Sigmoid colon (tissue), 4 donors: ENCODE data around the gene PTTG2.

Experiments
- CTCF ChIP-seq, 4 experiments: fragments of 450-650 bp in 3 of 4; fragments of 200-600 bp in 1 of 4; IDR thresholded peaks; one replicate each; pipeline ENCODE4 v1.5.1; 2016 to 2019; ENCODE audit warnings: antibody characterized with exemption in 4 of 4, mild to moderate bottlenecking in 3 of 4, moderate library complexity in 2 of 4
- EP300 ChIP-seq, 4 donors: sonication (generic); formaldehyde crosslinking; IDR thresholded peaks; one replicate each; pipeline ENCODE4 v1.6.1; 2017; ENCODE audit warnings: antibody characterized with exemption in 4 of 4
- POLR2A ChIP-seq, 2 donors: fragments of 450-650 bp; IDR thresholded peaks; one replicate each; pipeline ENCODE4 v1.6.1; 2016; ENCODE audit warnings: antibody characterized with exemption in 2 of 2, mild to moderate bottlenecking in 2 of 2, moderate library complexity in 2 of 2
- POLR2AphosphoS5 ChIP-seq, 4 donors: sonication (generic); formaldehyde crosslinking; IDR thresholded peaks; one replicate each; pipeline ENCODE4 v1.6.1; 2017; ENCODE audit warnings: antibody characterized with exemption in 4 of 4

- no peak for TF ChIP-seq CTCF (IDR thresholded peaks at IDR 0.05)
- TF ChIP-seq EP300 (IDR thresholded peaks at IDR 0.05): no peak
- TF ChIP-seq POLR2A (IDR thresholded peaks at IDR 0.05): no peak
- no peak for TF ChIP-seq POLR2AphosphoS5 (IDR thresholded peaks at IDR 0.05)
These were observed 20.0 kb downstream of the PTTG2 start for GRCh38 chr4:37980246-37980645.
